Superior temporal gyrus (tissue), 1 donor: Measurements from ENCODE around the gene DYNC2H1.

Source experiments
- DNase-seq: peaks from one replicate; pipeline ENCODE4 v3.0.0-alpha.2; 2016; ENCODE audit errors: extremely low spot score

DYNC2H1 gene

DNA sequence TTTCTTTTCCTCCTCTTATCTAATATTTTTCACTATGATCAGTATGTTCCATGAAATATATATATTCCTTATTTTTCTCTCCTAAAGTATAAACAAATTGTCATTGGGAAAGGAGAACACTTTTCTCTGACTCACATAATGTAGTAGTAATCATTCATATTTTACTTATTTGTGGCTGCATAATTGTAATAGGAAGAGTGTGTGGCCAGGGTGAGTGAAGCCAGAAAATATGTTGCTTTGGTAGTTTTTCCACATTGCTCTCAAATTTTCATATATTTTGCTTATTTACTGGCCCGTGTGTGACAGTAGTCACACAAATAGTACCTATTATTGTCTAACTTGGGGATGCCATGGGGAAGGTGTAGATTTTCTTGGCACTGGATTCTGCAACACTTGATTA lies 172.1 kb downstream of the DYNC2H1 start:
- DNase-seq = no peak

DNA sequence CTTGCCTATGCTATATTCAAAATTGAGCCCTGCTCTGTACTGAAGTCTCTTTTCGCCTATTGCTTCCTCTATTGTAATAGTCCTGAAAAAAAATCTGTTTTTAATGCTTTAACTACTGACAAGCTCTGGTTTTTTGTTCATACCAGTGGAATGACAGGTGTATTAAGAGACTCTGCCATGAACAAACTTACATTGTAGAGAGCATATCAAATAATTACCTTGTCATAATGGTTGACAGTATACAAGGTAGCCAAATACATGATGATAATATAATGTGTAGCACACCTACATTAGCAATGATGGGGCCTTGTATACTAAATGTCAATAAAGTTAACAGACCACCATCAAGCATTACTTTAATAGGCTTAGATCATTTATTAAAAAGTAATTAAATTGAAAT lies 175.0 kb downstream of the DYNC2H1 start:
- no peak for DNase-seq

DNA sequence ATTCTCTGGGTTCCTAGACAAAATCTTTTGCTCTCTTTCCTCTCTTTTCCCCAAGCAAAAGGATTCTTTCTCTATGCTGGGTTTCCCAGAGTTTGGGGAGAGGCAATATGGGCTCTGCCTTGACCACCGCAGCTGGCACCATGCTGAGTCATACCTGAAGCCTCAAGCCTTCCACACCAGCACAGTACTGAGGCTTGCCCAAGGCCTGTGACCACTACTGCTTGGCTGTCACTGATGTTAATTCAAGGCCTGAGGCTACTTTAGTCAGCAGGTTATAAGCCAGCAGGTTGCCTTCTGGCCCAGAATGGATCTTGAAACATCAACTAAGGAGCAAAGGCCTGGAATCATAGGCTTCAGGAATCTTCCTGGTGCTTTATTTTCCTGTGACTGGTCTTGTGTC lies 185.3 kb downstream of the DYNC2H1 start:
- DNase-seq = no peak

DNA sequence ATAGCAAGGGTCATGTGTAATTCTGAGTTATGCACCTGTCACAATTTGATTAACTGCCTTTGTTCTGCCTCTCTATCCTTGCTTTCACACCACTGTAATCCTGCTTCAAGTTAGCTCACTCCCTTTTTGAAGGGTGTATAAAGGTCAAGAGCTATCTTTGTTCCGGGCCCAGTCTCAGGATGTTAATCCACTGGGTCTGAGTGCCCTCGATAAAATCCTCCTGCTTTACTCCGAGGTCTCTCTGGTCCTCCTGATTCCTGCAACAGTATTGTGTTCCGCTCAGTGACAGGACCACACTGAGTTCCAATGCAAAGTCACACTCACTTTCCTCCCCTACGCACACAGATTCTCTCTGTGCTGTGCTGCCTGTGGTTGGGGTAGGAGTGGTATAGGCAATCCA lies 186.5 kb downstream of the DYNC2H1 start:
- DNase-seq = no peak

DNA sequence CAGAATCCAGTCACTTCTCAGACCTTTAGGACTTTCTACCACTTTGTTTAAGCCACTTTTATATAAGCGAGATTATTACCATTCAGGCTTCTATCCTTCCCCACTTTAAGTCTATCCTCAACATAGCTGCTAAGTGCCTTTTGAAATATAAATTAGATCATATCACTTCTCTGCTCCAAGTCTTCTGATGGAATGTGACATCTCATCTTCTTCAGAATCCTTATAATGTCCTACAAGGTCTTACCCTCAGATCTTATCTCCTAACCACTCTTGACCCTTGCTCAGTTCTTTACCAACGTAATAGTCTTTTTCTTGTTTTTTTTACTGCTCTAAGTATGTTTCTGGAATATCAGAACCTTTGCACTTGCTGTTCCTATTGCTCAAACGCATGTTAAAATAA lies 188.7 kb downstream of the DYNC2H1 start:
- DNase-seq = no peak

DNA sequence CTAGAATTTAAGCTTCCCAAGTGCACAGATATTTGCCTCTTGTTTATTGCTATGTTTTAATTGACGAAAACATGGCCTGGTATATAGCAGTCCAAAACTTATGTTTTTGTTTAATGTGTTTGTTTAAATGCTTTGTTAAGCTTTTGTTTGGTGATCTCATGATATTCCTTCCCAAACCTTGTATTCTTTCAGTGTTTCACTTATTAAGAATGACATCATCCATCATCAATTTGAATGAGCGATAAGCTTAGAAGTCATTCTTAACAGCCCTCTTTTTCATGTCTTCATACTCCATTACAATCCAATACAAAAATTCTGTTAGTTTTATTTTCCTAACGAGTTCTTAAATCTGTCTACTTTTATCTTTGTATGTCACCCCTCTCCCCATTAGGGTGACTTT lies 206.0 kb downstream of the DYNC2H1 start:
- DNase-seq = no peak

DNA sequence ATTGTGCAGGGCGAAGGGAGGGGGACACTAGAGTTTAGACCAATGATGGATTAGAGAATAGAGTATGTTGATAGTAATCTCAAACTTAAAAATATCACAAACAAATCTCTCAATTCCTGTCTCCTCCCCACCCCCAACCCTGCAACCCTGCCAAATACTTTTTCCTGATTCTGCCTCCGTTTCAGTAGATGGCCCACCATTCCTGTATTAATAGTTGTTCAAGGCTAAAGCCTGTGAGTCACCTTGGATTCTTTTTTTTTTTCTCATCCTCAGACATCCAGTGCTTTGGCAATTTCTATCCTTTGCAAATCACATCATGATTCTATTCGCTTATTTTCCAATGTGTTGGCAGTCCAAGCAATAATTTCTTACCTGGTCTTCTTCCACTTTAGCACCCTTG lies 207.9 kb downstream of the DYNC2H1 start:
- DNase-seq = no peak

DNA sequence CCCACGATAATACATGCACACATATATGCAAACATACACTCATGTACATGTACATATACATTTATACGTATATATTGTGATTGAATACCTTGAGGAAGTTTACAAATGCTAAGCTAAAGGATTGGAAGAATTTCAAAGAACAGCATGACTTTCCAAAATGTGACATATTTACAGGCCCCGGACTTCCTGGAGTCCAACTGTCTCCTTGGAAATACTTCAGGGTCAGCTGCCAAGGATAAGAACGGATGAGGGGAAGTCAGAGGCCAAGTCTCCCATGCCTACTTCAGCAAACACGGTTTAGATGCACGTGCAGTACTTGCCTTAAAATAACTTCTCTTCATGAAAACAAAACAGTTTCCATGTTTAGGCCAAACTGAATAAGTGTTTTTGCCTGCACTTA lies 213.6 kb downstream of the DYNC2H1 start:
- DNase-seq = no peak

DNA sequence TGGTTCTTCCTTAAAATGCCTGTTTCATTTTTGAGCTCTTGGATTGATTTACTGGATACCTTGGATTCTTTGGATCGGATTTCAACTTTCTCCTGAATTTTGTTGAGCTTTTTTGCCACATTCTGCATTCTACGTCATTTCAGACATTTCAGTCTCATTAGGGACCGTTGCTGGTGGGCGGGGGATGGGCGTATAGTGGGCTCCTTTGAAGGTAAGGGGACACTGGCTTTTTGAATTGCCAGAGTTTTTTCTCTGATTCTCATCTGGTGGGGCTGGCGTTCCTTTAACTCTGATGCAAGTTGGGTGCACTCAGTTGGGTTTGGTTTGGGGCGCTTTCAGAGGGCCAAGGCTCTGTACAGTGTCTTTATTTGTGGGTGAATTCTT lies 216.5 kb downstream of the DYNC2H1 start:
- no peak for DNase-seq

DNA sequence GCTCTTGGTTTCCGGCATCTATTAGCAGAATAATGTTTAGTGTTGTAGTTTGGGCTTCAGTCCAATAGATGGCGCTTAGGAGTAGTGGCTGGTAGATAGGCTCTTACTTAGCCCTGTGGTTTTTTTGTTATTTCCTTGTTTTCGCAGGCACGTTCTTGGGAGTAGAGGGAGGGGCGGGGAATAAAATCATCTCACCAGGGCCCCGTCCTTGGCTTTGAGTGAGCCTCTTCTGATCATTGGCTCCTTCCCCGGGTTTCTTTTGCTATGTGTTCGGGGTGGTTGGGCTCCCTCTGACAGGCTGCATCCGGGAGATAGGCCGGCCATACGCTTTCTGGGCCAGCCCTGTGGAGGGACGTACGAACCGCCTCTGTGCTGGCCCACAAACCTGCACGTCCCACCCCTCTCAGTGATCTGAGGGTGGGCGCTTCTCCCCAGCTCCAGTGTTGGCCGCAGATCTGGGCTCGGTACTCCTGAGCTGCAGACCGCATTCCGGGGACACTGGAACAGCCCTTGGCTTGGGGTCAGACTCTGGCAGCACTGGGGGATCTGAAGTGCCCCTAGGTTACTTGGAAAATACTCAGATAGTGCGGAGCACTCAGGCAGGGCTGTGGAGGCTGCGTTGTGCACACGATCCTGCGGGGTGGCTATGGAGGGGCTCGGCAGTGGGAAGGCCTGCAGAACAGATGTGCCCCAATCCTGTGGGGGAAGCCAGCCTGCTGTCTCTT lies 217.0 kb downstream of the DYNC2H1 start:
- DNase-seq = peak; percentile 74

DNA sequence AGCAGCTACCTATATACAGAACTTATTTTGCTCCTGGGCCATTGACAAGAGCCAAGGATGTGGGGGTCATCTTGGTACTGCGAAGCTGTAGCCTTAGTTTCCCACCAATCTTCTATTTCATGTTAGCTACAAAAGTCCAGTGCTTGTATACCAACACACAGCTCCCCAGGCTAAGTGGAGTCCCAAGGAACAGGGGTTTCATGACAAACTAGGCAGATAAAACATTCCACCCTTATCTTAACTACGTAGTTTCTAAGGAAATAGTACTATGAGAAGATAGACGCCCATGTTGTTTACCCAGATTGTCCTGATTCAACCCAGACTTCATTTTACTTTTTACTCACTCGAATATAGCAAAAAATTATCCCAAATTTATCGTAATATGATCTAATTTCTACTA lies 218.5 kb downstream of the DYNC2H1 start:
- no peak for DNase-seq

DNA sequence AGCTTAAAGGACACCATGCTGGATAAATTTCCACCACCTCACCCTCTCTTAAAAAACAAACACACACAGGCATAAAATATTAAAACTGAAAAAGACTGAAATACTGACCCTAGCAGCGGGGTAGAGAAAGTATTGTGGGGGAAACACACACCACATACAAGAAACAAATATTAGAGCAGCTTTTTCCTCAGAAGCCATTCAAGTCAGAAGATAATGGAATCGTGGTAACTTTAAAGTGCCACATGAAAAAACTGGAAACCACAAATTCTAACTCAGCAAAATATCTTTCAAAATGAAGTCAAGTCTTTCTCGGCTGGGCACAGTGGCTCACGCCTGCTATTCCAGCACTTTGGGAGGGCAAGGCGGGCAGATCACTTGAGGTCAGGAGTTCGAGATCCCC lies 223.2 kb downstream of the DYNC2H1 start:
- DNase-seq = no peak

DNA sequence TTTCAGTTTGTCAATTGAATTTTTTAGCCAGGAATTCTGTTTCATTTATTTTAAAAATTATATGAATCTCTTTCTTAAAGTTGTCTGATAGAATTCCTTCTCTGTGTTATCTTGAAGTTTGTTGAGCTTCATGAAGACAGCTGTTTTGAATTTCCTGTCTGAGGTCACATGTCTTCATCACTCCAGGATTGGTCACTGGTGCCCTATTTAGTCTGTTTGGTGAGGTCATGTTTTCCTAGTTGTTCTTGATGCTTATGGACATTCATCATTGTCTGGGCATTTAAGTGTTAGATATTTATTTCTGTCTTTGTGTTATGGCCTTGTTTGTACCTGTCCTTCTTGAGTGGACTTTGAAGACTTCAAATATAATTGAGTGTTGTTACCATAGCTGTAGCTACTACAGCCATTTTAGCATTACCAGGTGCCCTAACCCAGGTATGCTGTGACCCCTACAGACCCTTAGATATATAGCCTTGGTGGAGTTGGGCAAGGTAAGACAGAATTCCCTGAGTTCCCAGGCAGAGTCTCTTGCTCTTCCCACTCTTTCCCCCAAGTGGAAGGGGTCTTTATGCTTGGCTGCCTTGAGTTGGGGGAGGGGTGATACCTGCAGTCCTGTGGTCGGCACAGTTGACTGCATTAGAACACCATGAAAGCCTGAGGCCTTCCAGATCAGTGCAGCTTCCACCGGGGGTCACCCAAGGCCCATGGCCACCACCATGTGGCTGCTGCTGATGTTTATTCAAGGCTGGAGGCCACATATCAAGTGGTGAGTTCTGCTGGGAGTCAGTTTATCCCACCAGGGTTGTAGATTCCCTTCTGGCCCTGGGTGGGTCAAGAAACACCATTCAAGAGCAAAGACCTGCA lies 229.6 kb downstream of the DYNC2H1 start:
- no peak for DNase-seq

DNA sequence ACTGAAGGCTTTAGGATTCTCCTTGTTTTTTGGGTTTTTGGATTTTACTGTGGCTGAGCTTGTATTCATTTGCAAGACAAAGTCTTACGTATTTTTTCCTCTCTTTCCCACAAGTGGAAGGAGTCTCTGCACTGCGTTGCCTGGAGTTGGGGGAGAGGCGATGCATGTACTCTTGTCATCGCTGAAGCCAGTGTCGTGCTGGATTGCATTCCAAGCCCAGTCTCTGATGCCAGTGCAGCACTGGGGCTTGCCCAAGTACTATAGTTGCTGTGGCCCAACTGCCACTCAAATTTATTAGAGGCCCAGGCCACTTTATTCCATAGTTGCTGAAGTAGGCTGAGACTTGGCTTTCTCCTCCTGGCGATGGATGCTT lies 230.2 kb downstream of the DYNC2H1 start:
- DNase-seq = no peak

DNA sequence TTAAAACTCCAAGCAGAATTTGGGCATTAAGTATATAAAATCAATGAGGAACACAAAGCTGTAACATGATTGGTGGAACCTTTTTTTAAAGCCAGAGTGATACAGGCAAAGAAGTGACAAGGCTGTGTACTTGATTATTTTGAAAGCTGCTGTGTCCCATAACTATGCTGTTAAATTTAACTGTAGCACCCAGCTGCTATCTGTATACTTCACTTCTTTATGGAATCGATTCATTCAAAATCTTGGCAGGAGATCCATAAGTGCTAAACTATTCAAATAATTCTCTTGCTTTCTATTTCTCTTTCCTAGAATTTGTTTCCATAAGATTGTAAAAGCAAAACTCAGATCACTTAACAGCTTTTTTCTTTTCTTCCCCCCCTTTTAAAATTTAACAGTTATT lies 231.7 kb downstream of the DYNC2H1 start:
- DNase-seq = no peak

DNA sequence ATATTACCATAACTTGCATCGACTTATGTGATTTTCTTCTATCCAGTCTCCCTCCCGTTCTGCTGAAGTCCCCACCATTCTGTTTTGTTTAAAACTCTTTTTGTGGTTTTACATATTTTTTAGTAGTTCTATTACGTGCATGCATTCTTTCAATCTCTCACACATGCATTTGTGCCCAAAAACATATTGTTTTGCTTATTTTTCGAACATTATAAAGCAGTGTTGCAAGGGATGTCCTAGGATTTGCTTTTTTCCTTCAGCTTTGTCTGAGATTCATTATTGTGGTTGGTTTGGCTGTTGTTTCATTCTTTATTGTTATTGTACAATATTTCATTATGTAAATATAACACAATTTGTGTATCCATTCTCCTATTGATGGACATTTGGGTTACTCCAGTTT lies 235.7 kb downstream of the DYNC2H1 start:
- DNase-seq = no peak

DNA sequence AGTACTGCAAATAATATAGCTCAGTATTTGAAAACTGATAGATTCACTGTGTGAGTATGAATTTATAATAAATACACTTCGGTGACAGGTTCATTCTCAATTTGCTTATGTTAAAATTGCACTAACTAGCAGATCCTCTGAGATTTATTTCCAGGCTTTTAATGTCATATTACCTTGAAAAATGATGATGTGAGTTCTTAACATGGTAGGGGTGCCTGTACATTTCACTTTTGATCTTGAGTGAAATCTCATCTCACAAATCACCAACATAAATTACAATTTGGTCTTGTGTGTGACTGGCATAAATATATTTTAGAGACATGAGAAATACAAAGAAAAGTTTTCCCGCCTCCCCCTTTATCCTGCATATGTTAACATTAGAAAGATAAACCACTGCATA lies 240.4 kb downstream of the DYNC2H1 start:
- DNase-seq = no peak

DNA sequence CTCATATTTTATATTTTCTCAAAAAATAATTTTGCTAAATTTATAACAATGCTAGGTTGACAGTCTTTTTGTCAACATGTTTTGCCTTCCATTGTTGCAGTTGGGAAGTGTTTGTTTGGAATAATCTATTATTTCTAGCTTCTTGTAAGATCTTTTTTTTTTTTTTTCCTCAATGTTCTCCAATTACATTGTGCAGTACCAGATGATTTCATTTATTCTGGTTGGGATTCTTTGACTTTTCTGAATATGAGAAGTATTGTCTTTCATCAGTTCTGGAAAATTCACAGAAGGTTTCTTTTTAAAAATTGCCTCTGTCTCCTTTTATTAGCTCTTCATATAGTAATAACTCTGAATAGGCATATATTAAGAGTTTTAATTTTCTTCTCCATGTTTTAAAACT lies 245.4 kb downstream of the DYNC2H1 start:
- DNase-seq = no peak

DNA sequence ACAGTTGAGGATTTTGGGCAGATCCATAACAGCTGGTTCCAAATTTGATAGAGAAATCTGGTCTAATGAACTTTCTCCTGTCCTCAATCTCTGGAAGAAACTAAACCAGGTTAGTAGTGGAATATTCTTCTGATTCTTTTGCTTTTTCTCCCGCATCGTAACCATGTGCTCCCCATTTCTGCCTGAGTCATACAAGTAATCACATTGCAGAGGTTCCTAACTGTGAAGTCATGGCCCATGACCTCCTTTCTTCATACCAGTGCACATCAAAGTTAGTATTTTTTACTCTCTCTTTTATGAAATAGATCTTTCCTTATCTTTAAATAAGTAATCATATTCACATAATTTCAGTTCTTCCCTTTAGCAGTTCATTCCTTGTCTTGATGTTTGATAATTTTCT lies 249.0 kb downstream of the DYNC2H1 start:
- DNase-seq = no peak

DNA sequence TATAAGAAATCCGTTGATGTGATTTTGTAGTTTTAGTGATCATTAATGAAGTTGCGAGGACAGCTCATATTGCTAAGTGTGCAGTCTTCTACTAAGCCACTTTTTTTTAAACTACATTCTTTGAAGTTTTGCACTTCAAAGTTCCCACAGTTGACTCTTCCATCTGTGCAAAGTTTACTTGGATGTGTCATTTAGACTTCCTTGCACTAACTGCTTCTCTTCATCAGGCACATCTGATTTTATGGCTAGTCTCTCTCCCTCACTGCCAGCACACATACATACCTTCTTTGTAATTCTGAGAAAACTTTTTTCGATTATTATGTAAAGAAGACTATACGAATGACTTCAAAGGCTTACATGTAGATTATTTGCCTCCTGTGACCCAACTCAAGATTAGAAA lies 250.0 kb downstream of the DYNC2H1 start:
- DNase-seq = no peak

DNA sequence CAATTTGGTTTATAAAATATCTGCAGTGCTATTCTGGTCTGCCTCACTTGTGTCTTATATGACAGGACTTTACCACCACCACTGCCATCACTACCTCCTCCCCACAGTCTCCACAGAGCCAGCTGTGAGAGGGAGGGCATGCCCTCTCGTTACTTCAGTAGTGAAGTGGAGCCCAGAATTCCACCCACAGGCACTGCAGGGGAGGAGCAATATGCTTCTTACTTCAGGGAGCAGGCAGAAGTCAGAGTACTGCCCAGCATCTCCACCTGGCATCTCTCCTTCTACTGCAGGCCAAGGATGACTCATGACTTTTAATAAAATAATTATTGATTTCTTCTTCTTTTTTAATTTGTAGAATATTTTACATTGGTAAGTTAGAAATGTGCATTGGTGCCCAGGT lies 255.5 kb downstream of the DYNC2H1 start:
- no peak for DNase-seq

DNA sequence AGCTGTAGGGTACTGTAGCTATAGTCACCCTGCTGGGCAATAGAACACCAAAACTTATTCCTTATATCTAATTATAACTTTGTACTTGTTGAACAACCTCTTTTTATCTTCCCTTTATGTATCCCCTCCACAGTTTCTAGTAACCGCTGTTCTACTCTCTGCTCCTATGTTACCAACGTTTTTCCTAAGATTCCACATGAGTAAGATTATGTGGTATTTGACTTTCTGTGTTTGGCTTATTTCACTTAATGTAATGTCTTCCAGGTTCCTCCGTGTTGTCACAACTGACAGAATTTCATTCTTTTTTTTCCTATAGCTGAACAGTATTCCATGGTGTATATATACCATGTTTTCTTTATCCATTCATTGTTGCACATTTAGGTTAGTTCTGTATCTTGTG lies 258.4 kb downstream of the DYNC2H1 start:
- no peak for DNase-seq

DNA sequence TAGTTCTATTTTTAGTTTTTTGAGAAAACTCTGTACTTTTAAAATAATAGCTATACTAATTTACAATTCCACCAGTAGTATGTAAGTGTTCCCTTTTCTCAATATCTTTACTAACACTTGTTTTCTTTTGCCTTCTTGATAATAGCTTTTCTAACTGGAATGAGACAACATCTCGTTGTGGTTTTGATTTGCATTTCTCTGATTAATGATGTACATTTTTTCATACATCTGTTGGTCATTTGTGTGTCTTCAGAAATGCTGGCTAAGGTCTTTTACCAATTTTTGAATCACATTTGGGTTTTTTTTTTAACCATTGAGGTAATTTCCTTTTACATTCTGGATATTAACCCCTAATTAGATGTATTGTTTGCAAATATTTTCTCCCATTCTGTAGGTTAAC lies 258.9 kb downstream of the DYNC2H1 start:
- DNase-seq = no peak

DNA sequence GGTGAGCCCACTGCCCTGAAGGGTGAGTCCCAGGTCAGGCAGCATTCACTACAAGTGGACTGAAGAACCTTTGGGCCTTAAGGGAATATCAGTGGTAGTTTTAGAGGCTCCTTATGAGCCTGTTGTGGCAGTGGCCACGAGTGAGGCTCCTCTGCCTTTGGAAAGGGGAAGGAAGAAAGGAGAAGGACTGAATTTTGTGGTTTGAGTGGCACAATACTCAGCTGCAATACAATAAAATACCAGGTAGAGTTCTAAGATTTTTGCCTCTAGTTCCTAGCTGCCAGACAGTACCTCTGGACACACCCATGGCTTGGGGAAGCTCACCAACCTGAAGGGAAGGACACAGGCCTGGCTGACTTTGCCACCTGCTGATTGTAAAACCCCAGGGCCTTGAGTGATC lies 260.9 kb downstream of the DYNC2H1 start:
- DNase-seq = no peak
